GM21737 (cell line): ENCODE results near the gene EID2.

Experiments
- ATAC-seq: cut with Tn5 transposase; IDR thresholded peaks from one replicate; pipeline ENCODE4 v1.9.1; 2021; ENCODE audit warnings: mild to moderate bottlenecking, moderate library complexity; ENCODE audit not compliant: unreplicated experiment

Gene EID2

DNA sequence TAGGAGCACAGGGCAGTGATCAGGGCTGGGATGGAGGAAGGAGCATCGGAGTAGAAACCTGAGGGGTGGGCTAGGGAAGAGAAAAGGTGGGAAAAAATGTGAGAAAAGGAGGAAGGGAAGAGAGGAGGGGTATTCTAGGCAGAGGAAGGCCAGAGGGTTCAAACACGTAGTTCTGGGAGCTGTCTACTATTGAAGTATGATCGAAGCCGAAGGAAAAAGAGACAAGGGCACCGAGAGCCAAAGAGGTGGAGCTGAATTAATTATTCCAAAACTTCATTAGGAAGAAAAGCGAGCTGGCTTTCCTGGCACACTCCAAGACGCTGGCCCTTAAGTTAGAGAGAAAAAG lies 33.4 kb downstream of the EID2 start:
- ATAC-seq: no peak

DNA sequence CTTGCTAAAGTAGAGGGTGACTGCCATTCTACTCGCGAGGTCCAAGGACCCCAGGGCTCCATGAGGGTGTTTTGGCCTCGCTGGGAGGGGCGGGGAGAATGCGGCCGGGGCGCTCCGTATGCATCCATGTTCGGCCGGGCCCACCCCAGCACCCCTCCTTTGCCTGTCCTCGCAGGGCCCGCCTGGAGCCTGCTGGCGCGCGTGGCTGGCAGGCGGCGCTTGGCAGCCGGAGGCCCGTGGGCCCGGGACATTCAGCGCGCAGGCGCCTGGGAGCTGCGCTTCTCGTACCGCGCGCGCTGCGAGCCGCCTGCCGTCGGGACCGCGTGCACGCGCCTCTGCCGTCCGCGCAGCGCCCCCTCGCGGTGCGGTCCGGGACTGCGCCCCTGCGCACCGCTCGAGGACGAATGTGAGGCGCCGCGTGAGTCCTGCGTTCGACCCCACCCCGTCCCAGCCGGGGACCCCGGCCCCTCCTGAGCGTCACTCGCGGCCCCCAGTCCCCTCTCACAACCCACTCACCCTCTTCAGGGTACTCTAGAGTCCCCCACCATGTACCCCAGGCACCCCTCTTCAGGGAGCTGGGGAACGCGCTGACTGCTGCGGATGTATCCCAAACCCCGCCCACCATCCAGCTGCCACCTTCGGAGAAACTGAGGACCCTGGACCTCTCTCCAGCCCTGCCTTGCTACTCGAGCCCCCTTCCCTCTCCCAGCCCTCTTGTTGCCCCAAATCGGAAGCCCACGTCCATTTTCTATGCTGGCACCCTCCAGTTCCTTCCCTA lies 37.1 kb downstream of the EID2 start:
- ATAC-seq: no peak

DNA sequence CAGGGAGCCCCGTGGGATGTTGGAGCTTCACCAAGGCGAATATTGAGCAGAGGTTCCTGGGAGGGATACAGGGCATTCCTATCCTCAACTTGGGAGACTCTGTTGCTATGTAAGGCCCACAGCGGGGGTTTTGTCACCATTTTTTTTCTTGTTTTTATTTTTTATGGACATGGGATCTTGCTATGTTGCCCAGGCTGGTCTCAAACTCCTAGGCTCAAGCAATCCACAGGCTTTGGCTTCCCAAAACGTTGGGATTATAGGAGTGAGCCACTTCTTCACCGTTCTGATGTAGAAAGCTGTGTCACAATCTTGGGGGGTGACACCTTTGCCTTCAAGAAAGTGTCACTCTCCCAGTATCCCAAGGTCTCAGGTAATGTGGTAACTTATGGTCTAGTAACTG lies 38.6 kb downstream of the EID2 start:
- ATAC-seq: no peak

DNA sequence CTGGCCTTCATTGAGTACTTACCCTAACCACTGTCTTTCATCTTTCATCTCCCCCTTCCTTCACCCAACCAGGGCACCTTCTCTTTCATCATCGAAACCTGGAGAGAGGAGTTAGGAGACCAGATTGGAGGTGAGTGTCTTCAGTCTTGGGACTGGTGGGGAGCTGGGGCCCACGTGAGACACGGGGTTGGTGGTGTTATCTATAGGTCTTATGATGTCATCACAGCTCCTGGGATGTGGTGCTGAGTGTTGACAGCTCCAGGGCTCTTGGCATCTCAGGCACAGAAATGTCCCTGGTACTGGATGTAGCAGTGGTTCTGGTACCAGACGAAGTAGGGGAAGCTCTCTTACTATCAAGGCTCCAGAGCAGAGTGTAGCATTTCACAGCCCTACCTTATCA lies 39.4 kb downstream of the EID2 start:
- no peak for ATAC-seq

DNA sequence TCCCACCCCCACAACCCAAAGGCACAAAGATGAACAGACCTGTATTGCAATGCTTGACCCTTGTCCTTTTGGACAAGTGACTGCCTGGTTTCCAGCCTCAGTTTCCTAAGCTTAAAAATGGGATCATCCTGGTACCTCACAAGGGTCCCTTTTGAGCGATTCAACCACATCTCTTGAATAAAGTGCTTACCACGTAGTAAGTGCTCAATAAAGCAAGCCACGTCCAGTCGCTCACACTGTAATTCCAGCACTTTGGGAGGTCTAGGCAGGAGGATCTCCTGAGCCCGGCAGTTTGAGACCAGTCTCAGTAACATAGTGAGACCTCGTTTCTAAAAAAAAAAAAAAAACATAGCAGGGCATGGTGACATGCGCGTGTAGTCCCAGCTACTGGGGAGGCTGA lies 40.0 kb downstream of the EID2 start:
- no peak for ATAC-seq

DNA sequence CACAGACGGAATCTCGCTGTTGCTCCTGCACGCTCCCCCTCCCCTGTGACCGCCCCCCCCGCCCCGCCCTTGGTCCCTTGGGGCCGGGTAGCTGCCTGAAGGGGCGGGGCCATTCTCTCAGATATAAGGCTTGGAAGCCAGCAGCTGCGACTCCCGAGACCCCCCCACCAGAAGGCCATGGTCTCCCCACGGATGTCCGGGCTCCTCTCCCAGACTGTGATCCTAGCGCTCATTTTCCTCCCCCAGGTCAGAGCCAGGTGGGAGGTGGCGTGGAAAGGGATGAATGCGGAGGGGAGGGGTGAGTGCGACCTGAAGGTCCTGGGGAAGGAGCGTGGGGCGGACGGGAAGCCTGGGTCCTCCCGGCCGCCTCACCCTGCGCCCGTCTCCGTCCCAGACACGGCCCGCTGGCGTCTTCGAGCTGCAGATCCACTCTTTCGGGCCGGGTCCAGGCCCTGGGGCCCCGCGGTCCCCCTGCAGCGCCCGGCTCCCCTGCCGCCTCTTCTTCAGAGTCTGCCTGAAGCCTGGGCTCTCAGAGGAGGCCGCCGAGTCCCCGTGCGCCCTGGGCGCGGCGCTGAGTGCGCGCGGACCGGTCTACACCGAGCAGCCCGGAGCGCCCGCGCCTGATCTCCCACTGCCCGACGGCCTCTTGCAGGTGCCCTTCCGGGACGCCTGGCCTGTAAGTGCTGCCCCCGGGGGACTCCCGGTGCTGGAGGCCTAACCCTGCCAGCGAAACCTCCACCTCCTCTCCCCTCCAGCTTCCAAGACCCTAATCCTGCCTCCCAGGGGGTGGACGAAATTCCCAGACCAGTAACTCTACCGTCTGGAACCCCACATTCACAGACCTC lies 40.9 kb downstream of the EID2 start, which contains the start of gene DLL3:
Gene DLL3, plus strand, starts transcription at position 150 of the 845 bp plus-strand sequence. Its CDS starts 28 bp downstream, at position 178.
- ATAC-seq: no peak

DNA sequence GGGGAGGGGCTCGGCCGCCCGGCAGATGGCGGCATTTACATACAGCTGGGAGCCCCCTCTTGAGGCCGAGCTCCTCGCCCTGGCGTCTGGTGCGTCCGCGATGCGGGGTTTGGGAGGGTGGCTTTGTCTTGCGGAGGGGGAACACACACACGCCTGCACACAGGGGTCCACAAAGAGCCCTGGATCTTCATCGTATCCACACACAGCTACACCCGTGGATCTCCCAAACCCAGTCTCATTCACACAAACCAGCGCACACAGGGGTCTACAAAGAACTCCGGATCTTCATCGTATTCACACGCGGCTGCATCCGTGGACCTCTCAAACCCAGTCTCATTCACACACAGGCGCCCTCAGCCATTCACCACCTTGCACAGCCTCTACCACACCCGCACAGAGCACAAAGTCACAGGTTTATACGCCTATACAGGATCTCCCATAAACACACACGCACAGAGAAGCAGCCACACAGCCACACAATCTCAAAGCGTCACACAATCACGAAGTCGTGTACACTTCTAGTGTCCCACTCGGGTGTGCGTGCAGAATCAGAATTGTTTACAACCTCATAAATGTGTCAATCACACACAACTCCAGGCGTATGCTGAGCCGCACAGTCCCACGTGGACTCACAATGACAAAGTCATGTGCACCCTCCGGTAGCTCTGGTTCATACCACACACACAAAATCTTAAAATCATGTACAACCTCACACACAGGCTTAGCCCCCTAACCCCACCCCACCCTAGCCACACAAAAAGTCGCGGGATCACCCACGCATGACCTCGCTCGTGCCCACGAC lies 41.8 kb downstream of the EID2 start:
- ATAC-seq: no peak

DNA sequence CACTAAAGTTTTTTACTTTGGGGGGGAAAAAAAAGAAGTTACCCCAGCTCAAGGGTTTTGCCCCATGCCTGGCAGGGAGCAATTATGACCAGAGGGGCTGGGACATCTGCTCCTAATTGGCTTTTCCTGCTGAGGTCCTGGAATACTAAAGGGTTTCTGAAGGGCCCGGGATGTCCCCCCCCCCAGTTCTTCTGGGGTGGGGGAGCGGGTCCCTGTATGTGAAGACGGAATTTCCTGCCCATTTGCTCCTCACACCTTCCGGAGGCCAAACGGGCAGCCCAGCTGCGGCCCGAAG lies 42.3 kb downstream of the EID2 start:
- ATAC-seq: no peak

DNA sequence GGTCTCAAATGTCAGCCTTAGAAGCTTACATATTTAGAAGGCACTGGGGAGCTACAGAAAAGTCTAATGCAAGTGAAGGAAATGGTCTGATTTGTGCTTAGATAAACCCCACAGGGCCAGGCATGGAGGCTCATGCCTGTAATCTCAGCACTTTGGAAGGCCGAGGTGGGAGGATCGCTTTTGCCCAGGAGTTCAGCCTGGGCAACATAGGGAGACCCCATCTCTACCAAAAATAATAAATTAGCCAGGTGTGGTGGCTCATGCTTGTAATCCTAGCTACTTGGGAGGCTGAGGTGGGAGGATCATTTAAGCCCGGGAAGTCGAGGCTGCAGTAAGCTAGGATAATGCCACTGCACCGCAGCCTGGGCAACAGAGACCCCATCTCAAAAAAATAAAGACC lies 43.9 kb downstream of the EID2 start:
- ATAC-seq: no peak

DNA sequence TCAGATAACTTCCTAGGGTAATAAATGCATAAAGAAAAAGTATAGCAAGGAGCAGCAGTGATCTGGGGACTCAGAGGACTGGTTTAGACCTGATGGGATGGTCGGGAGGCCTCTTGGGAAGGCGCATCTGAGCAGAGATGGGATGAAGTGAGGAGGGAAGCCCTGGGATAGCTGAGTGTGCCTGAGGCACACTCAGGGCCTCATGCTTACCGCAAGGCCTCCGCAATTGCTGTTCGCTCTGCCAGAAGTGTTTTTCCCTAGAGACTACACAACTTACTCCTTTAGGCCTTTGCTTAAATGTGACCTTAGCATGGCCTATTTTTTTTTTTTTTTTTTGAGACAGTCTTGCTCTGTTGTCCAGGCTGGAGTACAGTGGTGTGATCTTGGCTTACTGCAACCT lies 45.3 kb downstream of the EID2 start:
- ATAC-seq: no peak

DNA sequence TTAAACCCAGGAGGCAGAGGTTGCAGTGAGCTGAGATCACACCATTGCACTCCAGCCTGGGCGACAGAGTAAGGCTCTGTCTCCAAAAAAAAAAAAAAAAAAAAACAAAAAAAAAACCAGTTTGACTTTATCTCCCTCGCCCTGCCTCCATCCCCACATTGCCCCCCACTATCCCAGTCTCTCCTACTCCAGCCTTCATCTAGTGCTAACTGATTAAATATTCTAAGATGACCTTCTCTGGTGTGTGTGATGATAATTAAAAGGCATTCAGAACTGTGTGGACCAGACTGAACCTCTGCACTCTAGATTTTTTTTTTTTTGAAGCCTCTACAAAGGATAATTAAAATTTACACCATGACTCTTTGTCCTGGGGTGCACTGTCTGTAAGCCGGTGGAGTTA lies 47.2 kb downstream of the EID2 start:
- ATAC-seq: no peak

DNA sequence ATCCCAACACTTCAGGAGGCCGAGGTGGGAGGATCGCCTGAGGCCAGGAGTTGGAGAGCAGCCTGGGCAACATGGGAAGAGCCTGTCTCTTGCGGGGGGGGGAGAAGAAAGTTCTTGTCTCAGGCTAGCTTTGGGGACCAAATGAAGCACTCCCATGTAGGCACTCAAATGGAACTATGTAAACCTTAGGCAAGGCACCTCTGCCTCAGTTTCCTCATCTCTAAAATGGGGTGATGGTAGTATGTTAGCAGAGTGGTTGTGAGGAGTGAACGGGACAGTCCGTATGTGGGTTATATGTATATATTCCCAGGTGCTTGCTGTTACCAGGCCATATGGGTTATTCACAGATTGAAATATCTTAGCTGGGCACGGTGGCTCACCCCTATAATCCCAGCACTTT lies 47.7 kb downstream of the EID2 start:
- no peak for ATAC-seq

DNA sequence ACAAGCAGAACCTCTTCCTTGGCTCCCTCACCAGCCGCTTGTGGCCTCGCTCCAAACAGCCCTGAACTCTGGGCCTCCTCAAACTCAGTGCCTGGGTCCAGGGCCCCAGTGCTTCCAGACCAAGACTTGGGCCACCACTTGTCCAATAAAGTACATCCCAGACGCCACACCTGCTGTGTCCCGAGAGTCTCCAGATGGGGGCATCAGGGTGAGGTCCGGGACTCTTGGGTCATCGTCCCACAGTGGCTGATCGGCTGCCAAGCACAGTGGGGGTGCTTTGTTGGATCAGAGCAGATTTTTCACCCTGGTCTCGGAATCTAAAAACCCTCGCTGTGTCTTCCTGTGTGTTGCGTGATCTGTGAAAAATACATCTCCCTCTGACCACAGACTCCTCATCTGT lies 50.2 kb downstream of the EID2 start:
- no peak for ATAC-seq
